ENCODE measurements around the gene PEX13. TPM values are rescaled to one million over a fixed set of nuclear protein-coding genes. Genes with fewer than 3 reads are reported as not detected.

Gene PEX13
- total RNA-seq, 1 donor from 2014 or later, result 59.2 TPM

- TF ChIP-seq CTCF (IDR thresholded peaks at IDR 0.05; ENCODE audit: insufficient read depth, low read length, severe bottlenecking), result no peak
- Histone ChIP-seq H3K4me3 (ENCODE audit: low read depth, low read length) (no peak overlapping the region), H3K36me3 (ENCODE audit: control insufficient read depth, insufficient read depth, low read length) (peaks cover 2% of the 10 kb centered on the region), H3K27me3 (ENCODE audit: control insufficient read depth, insufficient read depth, low read length) (no peaks in the 10 kb centered on the region)
- FAIRE-seq, result no peak
- no peak for DNase-seq (ENCODE audit: low read depth)
Measured at GRCh38 chr2:61090386-61090921, 72.9 kb downstream of the PEX13 start.

- FAIRE-seq, result no peak
- no peak for DNase-seq (ENCODE audit: low read depth)
- no peaks in the 10 kb centered on the region for H3K27me3 ChIP-seq (ENCODE audit: control insufficient read depth, insufficient read depth, low read length)
- no peak for TF ChIP-seq CTCF (IDR thresholded peaks at IDR 0.05; ENCODE audit: insufficient read depth, low read length, severe bottlenecking)
- no peak overlapping the region for H3K4me3 ChIP-seq (ENCODE audit: low read depth, low read length)
- peaks cover 2% of the 10 kb centered on the region for H3K36me3 ChIP-seq (ENCODE audit: control insufficient read depth, insufficient read depth, low read length)
Measured at GRCh38 chr2:61091485-61091884, 74.0 kb downstream of the PEX13 start.

GRCh38 chr2:61096438-61096837 is 78.9 kb downstream of the PEX13 start:
- Histone ChIP-seq H3K36me3 (ENCODE audit: control insufficient read depth, insufficient read depth, low read length) (no peaks in the 10 kb centered on the region), H3K4me3 (ENCODE audit: low read depth, low read length) (no peak overlapping the region), H3K27me3 (ENCODE audit: control insufficient read depth, insufficient read depth, low read length) (no peaks in the 10 kb centered on the region)
- no peak for DNase-seq (ENCODE audit: low read depth)
- no peak for TF ChIP-seq CTCF (IDR thresholded peaks at IDR 0.05; ENCODE audit: insufficient read depth, low read length, severe bottlenecking)
- no peak for FAIRE-seq

GRCh38 chr2:61100801-61101200 is 83.3 kb downstream of the PEX13 start:
- TF ChIP-seq CTCF (IDR thresholded peaks at IDR 0.05; ENCODE audit: insufficient read depth, low read length, severe bottlenecking), result no peak
- no peaks in the 10 kb centered on the region for H3K36me3 ChIP-seq (ENCODE audit: control insufficient read depth, insufficient read depth, low read length)
- H3K27me3 ChIP-seq (ENCODE audit: control insufficient read depth, insufficient read depth, low read length), result no peaks in the 10 kb centered on the region
- DNase-seq (ENCODE audit: low read depth) (no peak), FAIRE-seq (no peak)
- no peak overlapping the region for H3K4me3 ChIP-seq (ENCODE audit: low read depth, low read length)

Other genes with a start within 250 kb of the PEX13 start
- 8.6 and 9.0 TPM in 2 replicates for gene REL, start 136.1 kb upstream of the PEX13 start, total RNA-seq
- gene PUS10, start 535 bp downstream of the PEX13 start, total RNA-seq, result 5.9 and 6.1 TPM in 2 replicates
- 8.4 and 16.0 TPM in 2 replicates for gene SANBR, start 48.2 kb downstream of the PEX13 start, total RNA-seq
- 10.0 and 13.1 TPM in 2 replicates for gene C2orf74, start 144.5 kb downstream of the PEX13 start, total RNA-seq